Left renal pelvis (tissue), 4 donors: ENCODE results near the gene MBD4. TPM values are rescaled to one million over a fixed set of nuclear protein-coding genes. Genes with fewer than 3 reads are reported as not detected.
A peak's percentile ranks its signal among the peaks of the same experiment; 100 is the strongest.
"Not testable (repeated sequence)": the region's sequence is repeated elsewhere in the genome, so short reads cannot be mapped to it uniquely, and the experiment has no call there.

Experiments used
- DNase-seq, 4 donors: peaks; one replicate each; pipeline ENCODE4 v3.0.0-alpha.2; 2013; ENCODE audit warnings: low read depth in 4 of 4, low spot score in 3 of 4
- polyA plus RNA-seq, 4 donors: library from polyadenylated mRNA; unstranded; fragments of 120-200 nt; gene quantifications; one replicate each; pipeline ENCODE4 v1.2.1, GENCODE V29; 2013; ENCODE audit not compliant: insufficient read length in 4 of 4

Gene MBD4
- polyA plus RNA-seq, 4 donors, result 40.7 to 54.8 (median 47.2) TPM

- no peak for DNase-seq
These were observed 25.9 kb downstream of the MBD4 start for GRCh38 chr3:129413687-129414506.

- DNase-seq, result not testable (repeated sequence)
These were observed 26.5 kb downstream of the MBD4 start for GRCh38 chr3:129413238-129413637.

GRCh38 chr3:129412542-129413198 lies 27.1 kb downstream of the MBD4 start:
- DNase-seq, result no peak

- DNase-seq, result no peak
These were observed 28.8 kb downstream of the MBD4 start for GRCh38 chr3:129410971-129411370.

GRCh38 chr3:129409541-129409940 lies 30.2 kb downstream of the MBD4 start:
- DNase-seq, result no peak

- no peak for DNase-seq
These were observed 35.1 kb downstream of the MBD4 start for GRCh38 chr3:129404610-129405009.

- DNase-seq, result no peak
These were observed 35.6 kb downstream of the MBD4 start for GRCh38 chr3:129404130-129404529.

GRCh38 chr3:129403450-129403849 lies 36.3 kb downstream of the MBD4 start:
- DNase-seq, result no peak

- DNase-seq, result no peak
These were observed 37.1 kb downstream of the MBD4 start for GRCh38 chr3:129402616-129403015.

- DNase-seq, result no peak
These were observed 37.5 kb downstream of the MBD4 start for GRCh38 chr3:129402210-129402609.

GRCh38 chr3:129399895-129400357 lies 39.8 kb downstream of the MBD4 start:
- DNase-seq, result peak in 2 of 4 donors; percentile 6 to 16

- DNase-seq, result peak; percentile 92 to 95 (median 94)
These were observed 40.4 kb downstream of the MBD4 start for GRCh38 chr3:129399145-129399894.

- no peak for DNase-seq
These were observed 41.0 kb downstream of the MBD4 start for GRCh38 chr3:129398803-129399144.

- DNase-seq, result not testable (repeated sequence)
These were observed 45.8 kb downstream of the MBD4 start for GRCh38 chr3:129393760-129394564.

- no peak for DNase-seq
These were observed 46.5 kb downstream of the MBD4 start for GRCh38 chr3:129393271-129393670.

- not testable (repeated sequence) for DNase-seq
These were observed 47.5 kb downstream of the MBD4 start for GRCh38 chr3:129392106-129392887.

GRCh38 chr3:129391583-129391982 lies 48.2 kb downstream of the MBD4 start:
- not testable (repeated sequence) for DNase-seq

- no peak for DNase-seq
These were observed 50.2 kb downstream of the MBD4 start for GRCh38 chr3:129389572-129389937.

- not testable (repeated sequence) for DNase-seq
These were observed 50.8 kb downstream of the MBD4 start for GRCh38 chr3:129388791-129389571.
